Activated CD4-positive, CD25-positive, alpha-beta regulatory T cell treated with anti-CD3 and anti-CD28 coated beads, Interleukin-2, amount 50 U/mL, for 72 hours (primary cell): ENCODE results near the gene FAM13A.

Experiments
- DNase-seq: peaks from one replicate; pipeline ENCODE4 v3.0.0; 2021

Gene FAM13A

GRCh38 chr4:88828842-88829571 is 228.0 kb downstream of the FAM13A start:
- DNase-seq, result no peak

GRCh38 chr4:88827442-88827841 is 229.5 kb downstream of the FAM13A start:
- DNase-seq, result no peak

- no peak for DNase-seq
These were observed 230.2 kb downstream of the FAM13A start for GRCh38 chr4:88826771-88827170.

- no peak for DNase-seq
These were observed 231.1 kb downstream of the FAM13A start for GRCh38 chr4:88825931-88826330.

- peak; percentile 54 for DNase-seq
These were observed 233.7 kb downstream of the FAM13A start for GRCh38 chr4:88823058-88823919.

- no peak for DNase-seq
These were observed 234.8 kb downstream of the FAM13A start for GRCh38 chr4:88822034-88822789.

- no peak for DNase-seq
These were observed 235.5 kb downstream of the FAM13A start for GRCh38 chr4:88821522-88821921.

- no peak for DNase-seq
These were observed 236.1 kb downstream of the FAM13A start for GRCh38 chr4:88820698-88821415.

- DNase-seq, result no peak
These were observed 236.9 kb downstream of the FAM13A start for GRCh38 chr4:88819818-88820697.

GRCh38 chr4:88818631-88819470 is 238.1 kb downstream of the FAM13A start:
- DNase-seq, result no peak

- DNase-seq, result no peak
These were observed 239.2 kb downstream of the FAM13A start for GRCh38 chr4:88817740-88818139.

- DNase-seq, result no peak
These were observed 240.6 kb downstream of the FAM13A start for GRCh38 chr4:88816360-88816759.

- no peak for DNase-seq
These were observed 242.9 kb downstream of the FAM13A start for GRCh38 chr4:88814043-88814617.

GRCh38 chr4:88813013-88813412 is 244.0 kb downstream of the FAM13A start:
- DNase-seq, result no peak

- no peak for DNase-seq
These were observed 244.6 kb downstream of the FAM13A start for GRCh38 chr4:88812420-88812819.

GRCh38 chr4:88811904-88812303 is 245.1 kb downstream of the FAM13A start:
- DNase-seq, result no peak

- DNase-seq, result no peak
These were observed 246.7 kb downstream of the FAM13A start for GRCh38 chr4:88810325-88810724.

GRCh38 chr4:88809576-88810219 is 247.3 kb downstream of the FAM13A start:
- no peak for DNase-seq

GRCh38 chr4:88809101-88809500 is 247.9 kb downstream of the FAM13A start:
- DNase-seq, result no peak

- DNase-seq, result no peak
These were observed 249.5 kb downstream of the FAM13A start for GRCh38 chr4:88807499-88807898.
